ENCODE measurements around the gene FAM20C.

Gene FAM20C

DNA sequence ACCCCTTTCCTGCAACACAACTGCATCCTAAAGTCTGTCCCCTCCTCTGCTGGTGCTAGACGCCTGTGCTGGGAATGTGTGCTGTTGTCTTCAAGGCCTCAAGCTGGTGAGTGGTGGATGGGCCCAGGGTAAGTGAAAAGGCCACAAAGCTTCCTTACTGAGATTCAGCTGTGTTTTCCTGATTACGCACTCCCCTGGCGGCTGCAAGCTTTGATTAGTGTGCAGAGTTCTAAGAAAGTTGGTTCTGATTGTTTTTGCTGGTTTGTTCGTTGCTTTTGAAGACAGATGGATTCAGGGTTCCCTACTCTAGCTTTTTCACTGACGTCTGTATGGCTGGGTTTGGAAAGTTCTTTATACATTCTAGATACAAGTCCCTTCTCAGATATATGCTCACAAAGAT is 85.7 kb downstream of the FAM20C start:
- no peak for DNase-seq

DNA sequence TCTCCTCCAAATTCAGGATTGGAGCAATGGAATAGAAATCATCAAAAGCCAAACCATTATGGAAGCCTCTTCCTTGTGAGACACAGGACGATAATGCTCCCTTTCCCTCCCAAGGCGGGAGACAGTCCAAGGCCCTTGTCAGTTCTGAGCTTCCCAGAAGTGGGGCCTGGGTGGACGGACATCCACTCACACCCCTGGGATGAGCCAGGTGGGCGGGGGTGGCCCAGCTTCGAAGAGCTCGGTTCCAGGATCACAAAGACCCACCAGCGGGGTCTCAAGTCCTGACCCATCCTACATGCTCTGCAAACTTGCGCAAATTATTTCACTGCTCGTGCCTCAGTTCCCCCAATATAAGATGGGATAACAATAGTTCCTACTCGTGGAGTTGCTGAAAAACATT is 87.5 kb downstream of the FAM20C start:
- no peak for DNase-seq

DNA sequence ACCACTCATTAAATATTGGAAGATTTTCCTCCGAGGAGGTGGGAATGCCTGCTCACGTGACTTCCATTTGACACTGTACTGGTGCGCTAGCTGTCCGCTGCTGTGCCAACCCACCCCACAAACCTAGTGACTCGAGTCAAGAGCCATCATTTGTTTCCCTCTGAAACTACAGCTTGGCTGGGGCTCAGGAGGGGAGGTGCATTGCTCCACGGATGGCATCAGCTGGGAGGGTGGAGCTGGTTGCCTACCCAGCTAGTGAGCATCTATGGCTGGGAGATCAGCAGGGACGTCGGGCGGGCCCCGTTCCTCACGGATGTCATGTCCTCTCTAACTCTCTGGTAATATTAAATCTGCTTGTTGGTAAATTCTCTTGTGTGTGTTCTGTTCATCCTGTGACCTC is 88.1 kb downstream of the FAM20C start:
- no peak for DNase-seq

DNA sequence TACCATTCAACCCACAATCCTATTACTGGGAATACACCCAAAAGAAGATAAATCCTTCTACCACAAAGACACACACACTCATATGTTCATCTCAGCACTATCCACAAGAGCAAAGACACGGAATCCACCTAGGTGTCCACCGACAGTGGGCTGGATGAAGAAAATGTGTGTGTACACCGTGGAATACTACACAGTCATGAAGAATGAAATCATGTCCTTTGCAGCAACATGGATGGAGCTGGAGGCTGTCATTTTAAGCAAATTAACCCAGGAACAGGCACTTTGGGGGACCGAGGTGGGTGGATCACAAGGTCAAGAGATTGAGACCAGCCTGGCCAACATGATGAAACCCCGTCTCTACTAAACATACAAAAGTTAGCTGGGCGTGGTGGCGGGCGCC is 89.3 kb downstream of the FAM20C start:
- DNase-seq: no peak

DNA sequence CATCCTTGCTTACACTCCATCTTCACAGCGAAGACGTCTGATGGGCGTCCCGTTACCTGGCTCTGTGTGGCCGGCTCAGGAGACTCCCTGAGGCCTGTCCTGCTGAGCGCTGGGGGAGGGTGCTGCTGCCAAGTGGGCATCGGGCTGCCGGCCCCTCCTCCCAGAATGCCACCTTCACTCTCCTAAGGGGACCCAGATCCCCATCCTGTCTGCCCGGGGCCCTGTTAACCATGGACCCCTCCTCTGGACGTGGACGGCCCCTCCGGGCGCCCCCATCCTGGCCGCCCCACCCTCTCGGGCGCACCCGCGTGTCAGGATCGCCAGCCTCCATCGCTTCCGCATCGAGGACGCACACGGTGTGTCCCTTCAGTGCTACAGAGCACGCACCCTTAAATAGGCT is 90.2 kb downstream of the FAM20C start:
- no peak for DNase-seq

DNA sequence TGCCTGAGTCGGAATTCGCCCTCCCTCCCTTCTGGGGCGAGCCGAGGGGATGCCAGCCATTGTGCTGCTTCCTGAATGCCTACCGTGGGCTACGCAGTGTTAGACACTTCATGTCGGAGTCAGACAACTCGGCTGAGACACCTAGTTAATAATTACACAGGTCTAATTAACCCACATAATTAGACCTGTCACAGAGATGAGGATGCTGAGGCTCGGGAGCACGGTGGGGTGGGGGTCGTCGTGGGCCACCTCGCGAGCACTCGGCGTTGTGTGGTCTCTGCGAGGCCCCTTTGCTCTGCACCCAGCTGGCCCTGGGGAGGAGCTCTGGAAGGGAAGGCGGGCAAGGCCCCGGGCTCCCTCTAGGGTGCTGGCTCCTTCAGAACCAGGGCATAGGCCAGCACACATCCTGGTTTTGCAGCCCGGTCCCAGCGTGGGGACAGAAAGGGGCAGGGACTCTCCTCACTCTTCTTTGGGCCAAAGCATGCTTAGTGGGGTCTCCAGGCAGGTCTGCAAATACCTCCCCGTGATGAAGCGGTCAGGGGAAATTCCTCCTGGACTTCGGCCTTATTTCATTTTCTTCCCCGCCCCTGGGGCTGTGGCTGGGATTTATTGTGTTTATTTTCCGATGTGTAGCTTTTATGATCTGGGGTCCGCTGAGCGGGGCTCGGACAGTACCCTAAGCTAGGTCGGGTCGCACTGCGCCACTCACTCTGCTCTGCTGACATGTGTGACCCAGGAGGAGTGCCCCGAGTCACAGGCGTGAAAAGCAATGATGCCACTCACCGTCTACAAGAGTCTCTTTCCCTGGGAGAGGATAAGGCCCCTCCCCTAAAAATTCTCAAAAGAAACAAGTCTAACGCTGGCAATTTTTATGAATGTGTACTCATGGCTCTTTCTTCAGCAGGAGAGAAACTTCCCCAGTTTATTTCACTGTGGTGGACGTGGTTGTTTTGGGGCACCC is 92.7 kb downstream of the FAM20C start:
- DNase-seq: no peak

DNA sequence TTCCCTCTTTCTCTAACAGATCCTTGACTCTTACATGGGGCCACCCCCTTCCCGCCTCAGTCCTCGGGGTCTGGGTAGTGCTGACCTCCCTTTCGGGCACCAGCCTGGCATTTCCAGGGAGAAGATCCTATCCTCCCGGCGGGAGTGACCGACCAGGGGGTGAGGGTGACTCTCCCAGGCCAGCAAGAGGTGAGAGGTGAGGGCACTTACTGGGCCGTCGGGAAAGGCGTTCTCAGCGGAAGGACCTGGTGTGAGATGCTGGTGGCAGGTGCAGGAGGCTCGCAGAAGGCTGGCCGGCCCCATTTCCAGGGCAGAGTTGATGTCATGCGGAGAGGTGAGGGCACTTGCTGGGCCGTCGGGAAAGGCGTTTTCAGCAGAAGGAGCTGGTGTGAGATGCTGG is 93.4 kb downstream of the FAM20C start:
- no peak for DNase-seq

DNA sequence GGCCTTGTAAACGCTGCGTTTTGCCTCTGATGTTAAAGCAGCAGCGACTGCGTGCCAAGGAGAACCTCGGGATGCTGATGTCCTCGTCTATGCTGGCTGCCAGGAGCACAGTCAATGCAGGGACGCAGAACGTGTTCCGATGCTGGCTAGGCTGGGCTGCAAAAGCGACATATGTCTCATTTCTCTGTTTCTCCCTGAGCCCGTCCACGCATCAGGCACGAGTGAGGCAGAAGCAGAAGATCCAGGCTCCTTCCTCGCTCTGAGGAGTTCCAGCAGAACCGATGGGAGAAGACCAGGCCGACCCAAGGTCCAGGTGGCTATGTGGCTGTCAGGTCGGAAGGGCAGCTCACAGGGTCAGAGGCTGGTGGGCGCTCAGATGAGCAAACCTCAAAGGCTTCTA is 93.9 kb downstream of the FAM20C start:
- no peak for DNase-seq

DNA sequence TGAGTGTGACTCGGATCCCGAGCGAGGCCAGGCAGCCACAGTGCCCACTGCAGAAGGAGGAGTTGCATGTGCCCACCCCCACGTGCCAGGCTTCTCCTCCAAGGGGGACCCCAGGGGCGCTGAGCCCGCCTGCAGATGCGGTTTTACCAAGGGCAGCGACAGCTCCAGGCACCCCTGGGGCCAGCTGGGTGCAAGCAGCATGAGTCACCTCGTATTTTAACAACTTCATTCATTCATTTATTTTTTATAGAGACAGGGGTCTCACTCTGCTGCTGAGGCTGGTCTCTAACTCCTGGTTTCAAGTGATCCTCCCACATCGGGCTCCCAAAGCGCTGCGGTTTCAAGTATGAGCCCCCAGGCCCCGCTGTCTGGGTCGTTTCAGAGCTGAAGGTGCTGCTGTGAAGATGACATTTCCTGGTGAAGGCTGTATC is 96.3 kb downstream of the FAM20C start:
- DNase-seq: no peak

DNA sequence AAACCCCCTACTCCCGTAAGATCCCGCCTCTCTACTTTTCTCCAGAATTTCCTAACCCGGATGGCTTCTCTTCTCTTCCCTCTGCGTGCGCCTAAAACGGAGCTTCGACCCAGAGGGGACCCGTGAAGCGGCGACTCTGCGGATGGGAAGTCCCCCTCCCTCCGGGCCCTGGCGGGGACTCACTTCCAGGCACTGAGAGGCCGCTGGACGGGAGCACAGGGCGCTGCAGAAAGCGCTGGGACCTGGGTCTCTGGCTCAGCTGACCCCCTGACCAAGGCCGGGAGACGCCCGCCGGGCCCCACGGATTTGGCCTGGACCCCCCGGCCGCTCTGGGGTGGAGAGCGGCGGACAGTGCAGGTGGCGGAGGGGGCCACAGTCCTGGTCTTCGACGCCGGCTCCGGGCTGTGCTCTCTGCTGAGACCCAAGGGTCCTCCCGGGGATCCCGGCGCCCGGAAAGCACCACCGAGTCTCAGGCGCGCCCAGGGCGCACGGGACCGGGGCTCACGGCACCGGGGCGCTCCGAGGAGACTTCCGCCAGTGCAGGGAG is 96.9 kb downstream of the FAM20C start:
- no peak for DNase-seq

DNA sequence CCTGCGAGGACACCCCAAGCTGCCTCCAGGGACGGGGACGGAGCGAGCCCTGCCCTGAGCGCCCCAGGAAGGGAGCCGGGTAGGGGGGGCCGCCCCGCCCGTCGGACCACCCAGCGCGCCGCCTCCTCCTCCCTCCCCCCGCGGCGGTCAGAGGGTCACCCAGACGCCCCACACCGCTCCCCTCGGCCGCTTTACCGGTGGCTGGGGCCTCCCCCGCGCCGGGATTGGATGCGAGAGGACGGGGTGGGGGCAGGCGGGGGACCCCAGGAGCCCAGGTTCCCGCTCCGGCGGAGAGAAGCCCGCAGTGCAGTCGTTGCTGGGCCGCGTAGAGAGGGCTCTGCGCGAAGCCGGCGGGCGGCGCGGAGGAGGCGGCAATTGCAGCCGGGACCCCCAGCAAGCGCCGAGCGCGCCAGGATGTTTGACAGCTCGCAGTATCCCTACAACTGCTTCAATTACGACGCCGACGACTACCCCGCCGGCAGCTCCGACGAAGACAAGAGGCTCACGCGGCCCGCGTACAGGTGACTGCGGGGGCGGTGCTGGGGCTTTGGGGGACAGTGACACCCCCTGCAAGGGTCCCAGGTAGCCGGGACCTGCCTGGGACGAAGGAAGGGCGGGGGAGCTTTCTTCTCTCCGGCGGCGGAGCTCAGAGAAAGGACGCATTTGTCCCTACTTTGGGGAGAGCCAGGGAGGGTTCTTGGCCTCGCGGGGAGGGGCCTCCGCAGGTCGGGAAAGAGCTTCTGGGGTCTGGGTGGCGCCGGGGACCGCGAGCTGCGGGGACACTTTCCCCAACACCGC is 97.6 kb downstream of the FAM20C start, which contains the start of gene FOXL3:
Gene FOXL3, plus strand, starts transcription at position 415 of the 798 bp plus-strand sequence. Its CDS starts 0 bp downstream, at position 415.
- no peak for DNase-seq

DNA sequence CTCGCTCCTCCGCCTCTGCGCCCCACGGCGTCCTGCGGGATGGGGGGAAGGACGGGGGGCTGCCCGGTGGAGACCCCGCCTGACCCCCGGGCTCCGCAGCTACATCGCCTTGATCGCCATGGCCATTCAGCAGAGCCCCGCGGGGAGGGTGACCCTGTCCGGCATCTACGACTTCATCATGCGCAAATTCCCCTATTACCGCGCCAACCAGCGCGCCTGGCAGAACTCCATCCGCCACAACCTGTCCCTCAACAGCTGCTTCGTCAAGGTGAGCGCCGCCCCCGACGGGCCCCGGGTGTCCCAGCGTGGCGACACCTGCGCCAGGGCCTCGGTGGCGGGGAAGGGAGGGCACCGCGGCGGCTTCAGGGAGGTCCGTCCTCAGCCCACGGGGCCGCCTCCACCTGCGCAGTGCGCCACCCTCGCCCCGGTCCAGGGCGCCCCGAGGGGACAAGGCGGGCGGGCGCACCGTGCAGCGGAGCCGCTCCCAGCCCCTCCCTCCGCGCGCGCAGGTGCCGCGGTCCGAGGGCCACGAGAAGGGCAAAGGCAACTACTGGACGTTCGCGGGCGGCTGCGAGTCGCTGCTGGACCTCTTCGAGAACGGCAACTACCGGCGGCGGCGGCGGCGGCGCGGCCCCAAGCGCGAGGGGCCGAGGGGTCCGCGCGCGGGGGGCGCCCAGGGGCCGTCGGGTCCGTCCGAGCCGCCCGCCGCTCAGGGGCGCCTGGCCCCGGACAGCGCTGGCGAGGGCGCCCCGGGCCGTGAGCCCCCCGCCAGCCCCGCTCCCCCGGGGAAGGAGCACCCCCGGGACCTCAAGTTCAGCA is 98.4 kb downstream of the FAM20C start:
- DNase-seq: no peak

DNA sequence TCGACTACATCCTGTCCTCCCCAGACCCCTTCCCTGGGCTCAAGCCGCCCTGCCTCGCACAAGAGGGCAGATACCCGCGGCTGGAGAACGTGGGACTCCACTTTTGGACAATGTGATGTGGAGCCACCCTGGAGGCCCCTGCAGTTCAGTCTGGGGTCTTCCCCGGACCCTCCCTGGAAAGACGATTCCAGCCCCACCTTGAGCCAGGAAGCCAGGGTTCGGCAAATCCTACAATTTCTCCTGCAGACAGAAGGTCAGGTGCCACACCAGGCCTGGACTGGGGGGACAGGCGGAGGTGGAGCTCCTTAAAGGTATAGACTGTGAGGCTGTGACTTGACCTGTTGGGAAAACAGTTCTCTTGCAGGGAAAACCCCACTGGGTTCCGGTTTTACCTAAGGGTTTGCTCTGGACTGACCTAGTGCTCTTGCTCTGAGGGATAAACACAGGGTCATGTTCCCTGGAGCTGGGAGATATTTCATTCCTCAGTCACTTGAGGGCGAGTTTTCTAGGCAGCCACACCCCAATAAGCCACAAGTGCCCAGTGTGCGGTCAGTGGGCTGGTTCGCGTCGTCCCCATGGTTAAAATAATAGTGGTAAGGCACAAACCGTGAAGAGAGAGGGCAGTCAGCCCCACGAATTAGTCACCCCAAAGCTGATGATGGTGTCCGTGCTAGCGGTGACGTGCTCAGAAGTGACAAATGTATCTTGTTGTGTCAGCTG is 99.2 kb downstream of the FAM20C start:
- DNase-seq: no peak

DNA sequence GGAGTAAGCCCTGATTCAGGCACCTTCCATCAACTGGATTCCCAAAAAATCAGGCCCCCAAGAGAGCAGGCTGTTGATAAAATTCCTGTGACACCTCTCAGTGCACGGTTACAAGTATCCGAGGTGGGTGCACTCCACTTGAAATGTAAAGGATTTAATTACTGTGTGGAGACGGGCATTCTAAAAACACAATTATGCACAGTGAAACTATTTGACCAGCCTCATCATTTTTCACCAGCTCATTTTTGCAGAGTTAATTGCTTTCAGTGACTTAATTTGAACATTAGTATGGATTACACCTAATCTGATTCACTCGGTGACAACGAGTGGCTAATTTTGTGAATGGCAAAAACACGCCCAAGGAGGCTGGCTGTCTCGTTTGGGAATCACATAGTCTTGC is 99.9 kb downstream of the FAM20C start:
- no peak for DNase-seq

DNA sequence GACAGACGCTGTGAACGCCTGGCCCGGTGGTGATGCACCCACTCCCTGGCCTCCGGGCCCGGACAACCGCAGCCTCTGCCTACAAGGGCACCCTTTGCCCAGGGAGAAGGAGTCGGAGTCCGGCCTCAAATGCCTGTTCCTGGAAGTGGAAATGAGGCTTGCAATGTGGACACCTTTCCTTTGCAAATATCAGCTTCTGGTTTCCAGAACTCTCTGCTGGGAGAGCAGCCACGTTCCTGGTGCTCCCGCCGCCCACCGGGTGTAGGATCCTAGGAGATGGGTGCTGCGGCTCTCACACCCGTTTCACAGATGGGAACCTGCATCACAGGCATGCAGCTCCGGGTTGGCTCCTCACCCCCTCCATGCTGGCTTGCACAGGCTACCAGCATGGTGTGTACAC is 100.5 kb downstream of the FAM20C start:
- DNase-seq: no peak

DNA sequence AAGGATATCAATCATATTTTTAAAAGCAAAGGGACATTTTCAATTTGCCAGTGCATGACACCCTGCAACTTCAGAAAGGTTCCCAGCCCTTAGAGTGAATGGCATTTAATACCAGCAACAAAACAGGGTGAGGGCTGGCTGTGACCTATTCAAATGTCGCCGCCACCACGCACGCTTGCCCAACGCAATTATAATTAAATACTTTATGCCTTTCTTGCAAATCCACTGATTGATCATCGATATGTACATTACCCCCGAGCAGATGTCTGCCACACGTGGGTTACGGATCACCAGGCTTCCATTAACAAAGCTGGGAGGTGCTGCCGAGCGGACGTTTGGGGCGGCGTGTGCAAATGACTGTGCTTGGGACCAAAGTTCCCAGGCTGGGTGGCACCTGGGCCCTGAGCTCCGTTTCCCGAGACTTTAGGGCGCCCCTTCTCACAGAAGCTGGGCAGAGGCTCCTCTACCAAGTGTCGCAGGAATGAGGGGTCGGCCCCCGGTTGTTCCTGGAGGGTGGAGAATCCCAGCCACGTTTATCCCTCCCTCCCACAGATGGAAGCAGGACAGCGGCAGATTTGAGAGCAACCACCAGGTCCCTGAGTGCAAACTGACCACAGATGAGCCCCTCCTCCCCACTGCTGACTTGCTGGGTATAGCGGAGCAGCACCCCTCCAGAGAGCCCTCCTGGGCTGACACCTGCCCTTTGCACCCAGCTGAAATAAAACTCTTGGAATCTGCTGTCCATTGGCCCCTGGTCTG is 101.5 kb downstream of the FAM20C start:
- no peak for DNase-seq

DNA sequence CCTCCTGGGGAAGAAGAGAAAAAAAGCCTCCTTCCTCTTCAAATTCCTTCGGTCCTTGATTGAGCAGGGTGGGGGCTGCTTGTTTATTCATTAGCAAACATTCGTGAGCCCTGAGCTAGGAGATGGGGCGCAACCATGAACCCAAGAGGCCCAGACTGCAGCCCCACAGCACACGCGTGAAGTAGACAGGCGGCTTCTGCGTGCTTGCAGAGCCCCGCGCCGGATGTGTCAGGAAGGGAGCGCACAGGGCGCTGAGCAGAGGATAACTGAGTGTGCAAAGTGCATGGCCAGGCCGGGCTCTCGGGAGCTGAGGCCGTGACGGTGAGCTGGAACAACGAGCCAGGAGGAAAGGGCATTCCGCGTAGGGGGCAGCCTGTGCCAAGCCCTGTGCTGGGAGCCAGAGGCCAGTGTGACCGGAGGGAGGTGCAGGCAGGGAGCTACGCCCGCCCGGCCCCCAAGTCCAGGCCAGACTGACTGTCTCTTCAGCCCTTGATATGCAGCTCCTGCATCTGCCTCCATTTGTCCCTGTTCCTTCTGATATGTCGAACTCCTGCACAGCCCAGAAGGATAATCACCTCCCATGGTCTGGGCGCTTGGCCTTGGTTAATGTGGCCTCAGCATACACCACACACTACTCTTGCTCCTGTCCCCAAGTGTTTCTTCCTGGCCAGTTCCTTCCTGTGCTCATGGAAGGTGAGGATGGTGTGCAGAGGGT is 102.2 kb downstream of the FAM20C start:
- DNase-seq: no peak

DNA sequence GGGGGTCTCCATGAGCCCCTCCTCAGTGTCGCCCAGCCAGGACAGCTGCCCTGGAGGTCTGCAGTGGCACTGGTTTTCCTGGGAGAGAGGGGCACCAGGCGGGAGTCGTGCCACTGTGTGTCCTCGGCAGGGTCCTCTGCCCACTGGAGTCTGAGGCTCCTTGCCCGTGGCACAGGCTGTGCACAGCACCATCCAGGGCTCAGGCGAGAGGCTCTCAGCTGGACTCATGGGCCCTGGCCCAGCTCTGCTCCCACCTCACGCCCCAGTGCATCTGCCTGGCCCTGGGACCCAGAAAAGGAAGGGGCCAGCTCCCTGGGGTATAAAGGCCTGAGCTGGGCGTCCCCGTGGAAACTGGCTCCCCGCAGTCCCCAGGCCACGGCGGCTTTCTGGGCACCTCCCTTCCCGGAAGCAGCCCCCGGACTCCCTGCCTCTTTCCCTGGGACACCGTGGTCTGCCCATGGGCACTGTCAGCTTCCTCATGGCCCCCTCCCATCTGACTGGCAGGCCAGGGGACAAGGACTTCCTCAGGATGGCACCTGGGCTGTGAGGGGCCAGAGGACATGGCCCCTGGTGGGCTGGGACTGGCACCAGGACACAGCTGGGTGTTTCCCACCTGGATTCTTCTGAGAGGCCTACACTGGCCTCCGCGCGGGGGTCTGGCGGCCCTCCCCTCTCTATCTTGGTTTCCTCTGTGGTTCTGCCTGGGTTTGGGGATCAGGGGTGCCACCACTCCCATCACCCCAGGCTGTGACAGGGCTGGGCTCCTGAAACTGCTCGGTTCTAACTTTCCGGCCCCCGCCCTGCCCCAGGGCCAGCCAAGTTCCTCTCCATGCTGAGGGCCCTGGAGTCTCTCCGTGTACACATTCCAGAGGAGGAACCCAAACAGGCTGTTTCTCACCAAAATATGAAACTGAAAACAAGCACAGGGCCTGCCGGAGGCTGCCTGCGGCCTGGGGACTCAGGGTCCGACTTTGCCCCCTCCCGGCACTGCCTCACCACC is 103.1 kb downstream of the FAM20C start:
- no peak for DNase-seq

DNA sequence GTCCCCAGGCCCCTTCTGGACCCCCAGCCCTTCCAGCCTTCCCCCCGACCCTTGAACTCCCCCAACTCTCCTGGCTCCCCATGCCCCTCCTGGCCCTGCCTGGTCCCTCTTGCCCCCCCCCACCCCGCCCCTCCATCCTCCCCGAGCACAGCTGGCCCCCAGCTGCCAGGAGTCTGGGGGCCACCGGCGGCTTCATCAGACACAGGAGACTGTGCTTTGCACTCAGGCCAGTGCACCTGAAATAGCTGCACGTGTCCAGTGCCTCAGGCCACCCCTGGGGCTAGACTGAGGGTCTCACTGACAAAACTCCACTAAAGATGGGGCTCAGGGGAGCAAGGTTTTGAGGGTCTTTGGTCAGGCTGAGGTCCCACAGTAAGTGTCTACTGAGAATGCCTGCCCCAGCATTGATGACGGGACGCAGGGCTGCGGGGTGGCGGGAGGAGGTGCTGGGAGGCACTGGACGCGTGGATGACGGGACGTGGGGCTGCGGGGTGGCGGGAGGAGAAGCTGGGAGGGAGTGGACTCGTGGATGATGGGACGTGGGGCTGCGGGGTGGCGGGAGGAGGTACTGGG is 104.1 kb downstream of the FAM20C start:
- DNase-seq: no peak

Measured in CD4-positive, alpha-beta T cell treated with Interleukin-4 for 4 hours (primary cell).